Lower leg skin (tissue), 4 donors: ENCODE results near the gene TM4SF4. TPM values are rescaled to one million over a fixed set of nuclear protein-coding genes. Genes with fewer than 3 reads are reported as not detected.

Experiments
- DNase-seq, 2 donors: peaks; one replicate each; pipeline ENCODE4 v3.0.0-alpha.2; 2019; ENCODE audit warnings: low spot score in 2 of 2
- H3K4me3 ChIP-seq: fragments of 200-600 bp; sonication (generic); 2 replicates; pipeline ENCODE4 v1.5.1; 2017; ENCODE audit warnings: mild to moderate bottlenecking, low read depth; ENCODE audit not compliant: poor library complexity, severe bottlenecking
- CTCF ChIP-seq, 3 donors: fragments of 450-650 bp; IDR thresholded peaks; one replicate each; pipeline ENCODE4 v1.5.1; 2016; ENCODE audit warnings: antibody characterized with exemption in 3 of 3, mild to moderate bottlenecking in 3 of 3, moderate library complexity in 2 of 3
- POLR2A ChIP-seq, 2 donors: fragments of 450-650 bp; IDR thresholded peaks; one replicate each; pipeline ENCODE4 v1.6.1; 2016 to 2017; ENCODE audit warnings: antibody characterized with exemption in 2 of 2, mild to moderate bottlenecking in 1 of 2, moderate library complexity in 1 of 2
- WGBS, 2 donors: methylation state at CpG; one replicate each; pipeline ENCODE4 v1.1.5; 2018; 5-methylcytosine and 5-hydroxymethylcytosine counted together
- intact Hi-C: fragments of 100-400 bp; cut with DNase I; formaldehyde crosslinking; loops from one replicate; pipeline ENCODE4 v1.15.0; 2023; ENCODE audit warnings: low total_unique reads
- total RNA-seq, 4 donors: library from RNA; depleted of rRNA; stranded (reverse); fragments of >200 nt; gene quantifications; one replicate each; pipeline ENCODE4 v1.1.0, GENCODE V29; 2016

Gene TM4SF4
- total RNA-seq, 4 donors from 2014 or later = not detected

GRCh38 chr3:149455989-149456388, 18.5 kb upstream of the TM4SF4 start:
- no peak overlapping the region for H3K4me3 ChIP-seq
- no peak for DNase-seq
- intact Hi-C loops = no loop called here
- 88 to 91% methylated on average over 1 of the region's 1 CpG for WGBS, 2 donors
- TF ChIP-seq POLR2A (IDR thresholded peaks at IDR 0.05) (no peak), CTCF (IDR thresholded peaks at IDR 0.05) (no peak)

GRCh38 chr3:149459491-149460059, 14.9 kb upstream of the TM4SF4 start:
- 85 to 89% methylated on average over 6 of the region's 6 CpGs for WGBS, 2 donors

GRCh38 chr3:149460117-149460516, 14.4 kb upstream of the TM4SF4 start:
- TF ChIP-seq CTCF (IDR thresholded peaks at IDR 0.05) (no peak), POLR2A (IDR thresholded peaks at IDR 0.05) (no peak)
- DNase-seq = no peak
- 63 to 65% methylated on average over 1 of the region's 1 CpG for WGBS, 2 donors
- intact Hi-C loops = no loop called here
- H3K4me3 ChIP-seq = no peak overlapping the region

More at GRCh38 chr3:149459491-149460059, 14.9 kb upstream of the TM4SF4 start:
- intact Hi-C loops = no loop called here
- no peak overlapping the region for H3K4me3 ChIP-seq
- DNase-seq = no peak
- TF ChIP-seq CTCF (IDR thresholded peaks at IDR 0.05) (no peak), POLR2A (IDR thresholded peaks at IDR 0.05) (no peak)

- no peak overlapping the region for H3K4me3 ChIP-seq
- TF ChIP-seq POLR2A (IDR thresholded peaks at IDR 0.05) = no peak
- TF ChIP-seq CTCF (IDR thresholded peaks at IDR 0.05) = no peak
- WGBS, 2 donors = 92% methylated on average over 3 of the region's 3 CpGs
- intact Hi-C loops = no loop called here
- DNase-seq = no peak
Observed at GRCh38 chr3:149462051-149462450, 12.4 kb upstream of the TM4SF4 start.

- 75 to 77% methylated on average over 2 of the region's 2 CpGs for WGBS, 2 donors
- no peak overlapping the region for H3K4me3 ChIP-seq
- TF ChIP-seq CTCF (IDR thresholded peaks at IDR 0.05) = no peak
- TF ChIP-seq POLR2A (IDR thresholded peaks at IDR 0.05) = no peak
- no peak for DNase-seq
- intact Hi-C loops = no loop called here
Observed at GRCh38 chr3:149462581-149463011, 11.9 kb upstream of the TM4SF4 start.

GRCh38 chr3:149463921-149464320, 10.6 kb upstream of the TM4SF4 start:
- intact Hi-C loops = no loop called here
- no peak for TF ChIP-seq POLR2A (IDR thresholded peaks at IDR 0.05)
- no peak for TF ChIP-seq CTCF (IDR thresholded peaks at IDR 0.05)
- H3K4me3 ChIP-seq = no peak overlapping the region
- no peak for DNase-seq
- WGBS, 2 donors = 98% methylated on average over 18 of the region's 18 CpGs
